ENCODE measurements around the gene NDUFAF3. TPM values are rescaled to one million over a fixed set of nuclear protein-coding genes. Genes with fewer than 3 reads are reported as not detected.

NDUFAF3 gene
- total RNA-seq, 2 donors from 2014 or later = 182 to 297 TPM

- Histone ChIP-seq H3K36me3 (peaks cover 17% of the 10 kb centered on the region), H3K4me3 (no peak overlapping the region), H3K9me3 (no peaks in the 10 kb centered on the region), H3K4me1 (peaks cover 0 to 9% of the 10 kb centered on the region in 2 donors), H3K27ac (no peak overlapping the region), H3K27me3 (no peaks in the 10 kb centered on the region)
- no peak for DNase-seq (ENCODE audit: low spot score)
- no peak for TF ChIP-seq CTCF (IDR thresholded peaks at IDR 0.05)
Measured at GRCh38 chr3:48997102-48997635, 24.8 kb upstream of the NDUFAF3 start.

- Histone ChIP-seq H3K27ac (no peak overlapping the region), H3K4me3 (no peak overlapping the region), H3K27me3 (no peaks in the 10 kb centered on the region), H3K4me1 (peaks cover 0 to 7% of the 10 kb centered on the region in 2 donors), H3K9me3 (no peaks in the 10 kb centered on the region), H3K36me3 (peaks cover 17% of the 10 kb centered on the region)
- DNase-seq (ENCODE audit: low spot score) = no peak
- TF ChIP-seq CTCF (IDR thresholded peaks at IDR 0.05) = no peak
Measured at GRCh38 chr3:48997714-48998637, 23.9 kb upstream of the NDUFAF3 start.

GRCh38 chr3:48999085-48999858 lies 22.6 kb upstream of the NDUFAF3 start:
- H3K4me3 ChIP-seq = no peak overlapping the region
- no peak for DNase-seq (ENCODE audit: low spot score)
- H3K9me3 ChIP-seq = no peaks in the 10 kb centered on the region
- TF ChIP-seq CTCF (IDR thresholded peaks at IDR 0.05) = no peak
- H3K4me1 ChIP-seq = peaks cover 0 to 7% of the 10 kb centered on the region in 2 donors
- H3K27me3 ChIP-seq = no peaks in the 10 kb centered on the region
- H3K27ac ChIP-seq = no peak overlapping the region
- H3K36me3 ChIP-seq = peaks cover 17% of the 10 kb centered on the region

- Histone ChIP-seq H3K4me1 (peaks cover 0 to 9% of the 10 kb centered on the region in 2 donors), H3K27me3 (no peaks in the 10 kb centered on the region), H3K9me3 (no peaks in the 10 kb centered on the region), H3K4me3 (no peak overlapping the region), H3K27ac (no peak overlapping the region), H3K36me3 (peaks cover 11% of the 10 kb centered on the region)
- no peak for DNase-seq (ENCODE audit: low spot score)
- TF ChIP-seq CTCF (IDR thresholded peaks at IDR 0.05) = no peak
Measured at GRCh38 chr3:49001155-49001554, 20.8 kb upstream of the NDUFAF3 start.

- H3K4me1 ChIP-seq = peaks cover 0 to 20% of the 10 kb centered on the region in 2 donors
- H3K27ac ChIP-seq = no peak overlapping the region
- H3K36me3 ChIP-seq = no peaks in the 10 kb centered on the region
- H3K27me3 ChIP-seq = no peaks in the 10 kb centered on the region
- no peak for DNase-seq (ENCODE audit: low spot score)
- H3K9me3 ChIP-seq = no peaks in the 10 kb centered on the region
- no peak for TF ChIP-seq CTCF (IDR thresholded peaks at IDR 0.05)
- H3K4me3 ChIP-seq = no peak overlapping the region
Measured at GRCh38 chr3:49004352-49005302, 17.3 kb upstream of the NDUFAF3 start.
